SK-N-MC (cell line): ENCODE measurements around the gene TRIM44.

ENCODE experiments used
- EZH2 ChIP-seq: fragments of 200-600 bp; sonication (generic); IDR thresholded peaks from one replicate; pipeline ENCODE4 v1.6.1; 2017; ENCODE audit warnings: antibody characterized with exemption
- FOXP2 ChIP-seq: optimal IDR thresholded peaks from 2 replicates; pipeline ENCODE3; 2011; ENCODE audit warnings: mild to moderate bottlenecking, moderate library complexity; ENCODE audit not compliant: insufficient read depth; ENCODE audit errors: extremely low read length, control extremely low read depth
- POLR2AphosphoS5 ChIP-seq: IDR thresholded peaks from 2 replicates; pipeline ENCODE4 v1.6.1; 2012; ENCODE audit warnings: mild to moderate bottlenecking, low read depth, low read length, borderline replicate concordance

DNA sequence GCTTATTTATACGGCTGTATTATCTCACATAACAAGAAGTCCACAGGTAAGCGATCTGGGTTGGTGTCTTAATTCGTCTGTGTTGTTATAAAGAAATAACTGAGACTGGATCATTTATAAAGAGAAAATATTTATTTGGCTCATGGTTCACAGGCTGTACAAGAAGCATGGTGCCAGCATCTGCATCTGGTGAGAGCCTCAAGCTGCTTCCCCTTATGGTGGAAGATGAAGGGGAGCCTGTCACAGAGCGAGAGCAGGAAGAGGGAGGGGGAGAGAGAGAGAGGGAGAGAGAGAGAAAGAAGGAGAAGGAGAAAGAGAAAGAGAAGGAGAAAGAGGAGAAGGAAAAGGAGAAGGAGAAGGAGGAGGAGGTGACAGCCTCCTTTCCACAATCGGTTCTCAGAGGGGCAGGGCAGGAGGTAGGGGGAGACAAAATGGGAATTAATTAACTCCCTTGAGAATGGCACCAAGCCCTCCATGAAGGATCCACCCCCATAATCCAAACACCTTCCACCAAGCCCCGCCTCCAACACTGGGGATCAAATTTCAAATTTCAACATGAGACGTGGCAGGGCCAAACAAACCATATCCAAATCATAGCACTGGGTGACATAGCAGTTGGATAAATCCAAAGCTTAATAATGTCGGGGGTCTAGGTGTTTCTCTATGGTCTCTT lies 15.0 kb upstream of the TRIM44 start:
- TF ChIP-seq POLR2AphosphoS5 (no peak), EZH2 (no peak), FOXP2 (no peak)
